ENCODE data around the gene EVX2. TPM values are rescaled to one million over a fixed set of nuclear protein-coding genes. Genes with fewer than 3 reads are reported as not detected.

The EVX2 gene
- total RNA-seq, 1 experiment from 2014 or later = not detected

DNA sequence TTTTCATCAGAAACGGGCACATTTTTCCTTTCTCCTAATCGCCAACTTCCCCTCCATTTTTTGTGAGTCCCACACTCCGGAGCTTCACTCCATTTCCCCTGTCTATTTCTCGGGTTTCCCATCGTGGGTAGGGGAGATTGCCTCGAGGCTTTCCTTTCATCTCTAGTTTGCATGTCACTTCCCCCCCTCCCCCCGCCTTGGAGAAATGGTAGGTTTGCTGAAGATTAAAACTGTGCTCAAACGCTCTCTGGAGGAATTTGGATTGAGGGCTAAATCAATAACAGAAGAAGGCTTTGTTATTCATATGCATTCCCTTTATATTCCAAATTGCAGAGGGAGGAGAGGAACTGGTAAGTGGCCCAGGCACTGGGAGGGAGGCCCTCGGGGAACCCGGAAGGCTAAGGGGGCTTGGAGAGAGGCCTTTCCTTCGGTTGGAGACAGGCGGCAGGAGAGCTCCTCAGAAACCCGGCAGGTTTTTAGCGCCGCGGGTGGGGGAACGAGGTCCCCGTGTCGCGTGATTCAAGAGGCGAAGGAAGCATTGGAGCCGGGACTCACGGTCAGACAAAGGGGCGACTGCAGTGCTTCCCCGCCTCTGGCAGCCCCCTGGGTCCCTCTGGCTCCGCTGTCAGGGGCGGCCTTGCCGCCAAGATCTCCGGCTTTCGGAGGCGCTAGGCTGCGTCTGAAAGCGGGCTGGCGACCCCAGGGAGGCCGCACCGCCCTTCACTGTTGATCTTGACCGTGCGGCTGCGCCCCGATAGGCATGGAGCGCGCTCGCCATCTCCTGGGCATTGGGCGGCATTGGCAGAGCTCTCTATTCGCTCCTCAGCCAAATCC is 13.4 kb upstream of the EVX2 start (continued):
- TF ChIP-seq FOXK1 (CRISPR knock-in tag; IDR thresholded peaks at IDR 0.05) (no peak), ZNF512 (CRISPR knock-in tag; IDR thresholded peaks at IDR 0.05; ENCODE audit: borderline replicate concordance) (no peak), GABPB1 (CRISPR knock-in tag; IDR thresholded peaks at IDR 0.05) (peak; percentile 41; the same call in 1 of the 2 replicates)

- peak overlapping the region; percentile 37; the same call in 1 of the 2 replicates for H3K27ac Mint-ChIP-seq
- H3K9me3 Mint-ChIP-seq = no peaks in the 10 kb centered on the region
- TF ChIP-seq GTF2I (CRISPR knock-in tag; conservative IDR thresholded peaks at IDR 0.05) = no peak
- TF ChIP-seq CBFB (CRISPR knock-in tag; IDR thresholded peaks at IDR 0.05; ENCODE audit: low read depth) = no peak
- TF ChIP-seq PRRX2 (CRISPR knock-in tag; IDR thresholded peaks at IDR 0.05) = no peak
- TF ChIP-seq CREM (CRISPR knock-in tag; IDR thresholded peaks at IDR 0.05) = no peak
- TF ChIP-seq OVOL2 (CRISPR knock-in tag; IDR thresholded peaks at IDR 0.05; ENCODE audit: borderline replicate concordance) = no peak
- no peak for TF ChIP-seq GRHL2 (CRISPR knock-in tag; IDR thresholded peaks at IDR 0.05; ENCODE audit: insufficient replicate concordance, severe bottlenecking)
- TF ChIP-seq, protein P1, sequence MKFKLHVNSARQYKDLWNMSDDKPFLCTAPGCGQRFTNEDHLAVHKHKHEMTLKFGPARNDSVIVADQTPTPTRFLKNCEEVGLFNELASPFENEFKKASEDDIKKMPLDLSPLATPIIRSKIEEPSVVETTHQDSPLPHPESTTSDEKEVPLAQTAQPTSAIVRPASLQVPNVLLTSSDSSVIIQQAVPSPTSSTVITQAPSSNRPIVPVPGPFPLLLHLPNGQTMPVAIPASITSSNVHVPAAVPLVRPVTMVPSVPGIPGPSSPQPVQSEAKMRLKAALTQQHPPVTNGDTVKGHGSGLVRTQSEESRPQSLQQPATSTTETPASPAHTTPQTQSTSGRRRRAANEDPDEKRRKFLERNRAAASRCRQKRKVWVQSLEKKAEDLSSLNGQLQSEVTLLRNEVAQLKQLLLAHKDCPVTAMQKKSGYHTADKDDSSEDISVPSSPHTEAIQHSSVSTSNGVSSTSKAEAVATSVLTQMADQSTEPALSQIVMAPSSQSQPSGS (CRISPR knock-in tag; IDR thresholded peaks at IDR 0.05; ENCODE audit: borderline replicate concordance, low read depth) = no peak
- no peak for TF ChIP-seq ZBTB43 (CRISPR knock-in tag; IDR thresholded peaks at IDR 0.05)
- TF ChIP-seq NR2C2 (CRISPR knock-in tag; IDR thresholded peaks at IDR 0.05) = no peak
- no peak for TF ChIP-seq IRF2 (CRISPR knock-in tag; IDR thresholded peaks at IDR 0.05; ENCODE audit: borderline replicate concordance, low read depth)
- TF ChIP-seq ZNF121 (CRISPR knock-in tag; IDR thresholded peaks at IDR 0.05) = no peak
- TF ChIP-seq FOXK1 (CRISPR knock-in tag; IDR thresholded peaks at IDR 0.05) = no peak
- no peak for TF ChIP-seq MAX (CRISPR knock-in tag; IDR thresholded peaks at IDR 0.05)
- TF ChIP-seq ZNF263 (CRISPR knock-in tag; IDR thresholded peaks at IDR 0.05; ENCODE audit: low read depth) = no peak
- TF ChIP-seq HMGA2 (CRISPR knock-in tag; IDR thresholded peaks at IDR 0.05) = no peak
- no peak for TF ChIP-seq STAT6 (CRISPR knock-in tag; conservative IDR thresholded peaks at IDR 0.05; ENCODE audit: low read depth)
- TF ChIP-seq TP53 (CRISPR knock-in tag; IDR thresholded peaks at IDR 0.05) = no peak
- TF ChIP-seq ERG (CRISPR knock-in tag; IDR thresholded peaks at IDR 0.05) = no peak
- TF ChIP-seq, protein P2, sequence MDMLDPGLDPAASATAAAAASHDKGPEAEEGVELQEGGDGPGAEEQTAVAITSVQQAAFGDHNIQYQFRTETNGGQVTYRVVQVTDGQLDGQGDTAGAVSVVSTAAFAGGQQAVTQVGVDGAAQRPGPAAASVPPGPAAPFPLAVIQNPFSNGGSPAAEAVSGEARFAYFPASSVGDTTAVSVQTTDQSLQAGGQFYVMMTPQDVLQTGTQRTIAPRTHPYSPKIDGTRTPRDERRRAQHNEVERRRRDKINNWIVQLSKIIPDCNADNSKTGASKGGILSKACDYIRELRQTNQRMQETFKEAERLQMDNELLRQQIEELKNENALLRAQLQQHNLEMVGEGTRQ (CRISPR knock-in tag; IDR thresholded peaks at IDR 0.05) = no peak
- peak overlapping the region; percentile 65 for H3K4me3 Mint-ChIP-seq
- peaks cover 2% of the 10 kb centered on the region; the same call in 1 of the 2 replicates for H3K36me3 Mint-ChIP-seq
- ATAC-seq (no peak), DNase-seq (ENCODE audit: low spot score) (no peak)
- CTCF ChIA-PET = interaction anchor here (1.0 to 4.2 kb wide), 25 partner anchors 8 to 1397 kb away, joined by 3 to 56 read pairs (median 6); partner anchors contain the start of genes HOXD11 and LNPK
- peaks cover 96% of the 10 kb centered on the region for H3K27me3 Mint-ChIP-seq (ENCODE audit: low read depth)
- peaks cover 73% of the 10 kb centered on the region for H3K4me1 Mint-ChIP-seq
- POLR2A ChIA-PET = no interaction called here
These were observed 12.7 kb upstream of the EVX2 start for GRCh38 chr2:176096243-176096985.

Measured in WTC11 (cell line).